ENCODE measurements around the gene DENND2D. TPM values are rescaled to one million over a fixed set of nuclear protein-coding genes. Genes with fewer than 3 reads are reported as not detected.

The DENND2D gene
- total RNA-seq, 2 donors from 2014 or later = 0.89 to 2.6 TPM

DNA sequence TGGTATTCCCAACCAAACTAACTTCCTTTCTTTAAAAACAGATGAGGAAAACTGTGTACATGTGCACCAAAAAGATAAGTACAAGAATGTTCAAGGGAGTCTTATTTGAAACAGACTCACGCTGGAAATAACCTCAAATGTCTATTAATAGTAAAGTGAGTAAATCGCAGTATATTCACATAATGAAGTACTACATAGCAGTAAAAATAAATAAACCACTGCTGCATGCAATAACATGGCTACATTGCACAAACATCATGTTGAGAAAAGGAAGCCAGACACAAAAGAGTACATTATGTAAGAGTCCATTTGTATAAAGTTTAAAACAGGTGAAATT is 5.2 kb upstream of the DENND2D start:
- Histone ChIP-seq H3K36me3 (ENCODE audit: control insufficient read depth, insufficient read depth, low read length) (no peaks in the 10 kb centered on the region), H3K9me3 (ENCODE audit: control insufficient read depth, low read length) (no peaks in the 10 kb centered on the region), H3K27me3 (ENCODE audit: control insufficient read depth, insufficient read depth, low read length, poor library complexity, severe bottlenecking) (no peaks in the 10 kb centered on the region), H3K9ac (ENCODE audit: extremely low read depth, low read length, poor library complexity, severe bottlenecking) (no peak overlapping the region), H3K27ac (ENCODE audit: low read depth, low read length) (no peak overlapping the region), H3K4me3 (ENCODE audit: low read length) (no peak overlapping the region), H3K4me1 (ENCODE audit: control insufficient read depth, insufficient read depth, low read length) (peaks cover 3% of the 10 kb centered on the region)
- TF ChIP-seq, protein P1, sequence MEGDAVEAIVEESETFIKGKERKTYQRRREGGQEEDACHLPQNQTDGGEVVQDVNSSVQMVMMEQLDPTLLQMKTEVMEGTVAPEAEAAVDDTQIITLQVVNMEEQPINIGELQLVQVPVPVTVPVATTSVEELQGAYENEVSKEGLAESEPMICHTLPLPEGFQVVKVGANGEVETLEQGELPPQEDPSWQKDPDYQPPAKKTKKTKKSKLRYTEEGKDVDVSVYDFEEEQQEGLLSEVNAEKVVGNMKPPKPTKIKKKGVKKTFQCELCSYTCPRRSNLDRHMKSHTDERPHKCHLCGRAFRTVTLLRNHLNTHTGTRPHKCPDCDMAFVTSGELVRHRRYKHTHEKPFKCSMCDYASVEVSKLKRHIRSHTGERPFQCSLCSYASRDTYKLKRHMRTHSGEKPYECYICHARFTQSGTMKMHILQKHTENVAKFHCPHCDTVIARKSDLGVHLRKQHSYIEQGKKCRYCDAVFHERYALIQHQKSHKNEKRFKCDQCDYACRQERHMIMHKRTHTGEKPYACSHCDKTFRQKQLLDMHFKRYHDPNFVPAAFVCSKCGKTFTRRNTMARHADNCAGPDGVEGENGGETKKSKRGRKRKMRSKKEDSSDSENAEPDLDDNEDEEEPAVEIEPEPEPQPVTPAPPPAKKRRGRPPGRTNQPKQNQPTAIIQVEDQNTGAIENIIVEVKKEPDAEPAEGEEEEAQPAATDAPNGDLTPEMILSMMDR (conservative IDR thresholded peaks at IDR 0.05) = no peak
- Mint-ChIP-seq H3K4me3 (no peak overlapping the region), H3K27me3 (ENCODE audit: insufficient read depth) (peaks cover 15% of the 10 kb centered on the region), H3K9me3 (peaks cover 2% of the 10 kb centered on the region), H3K36me3 (ENCODE audit: low read depth) (peaks cover 2% of the 10 kb centered on the region), H3K4me1 (peaks cover 19% of the 10 kb centered on the region), H3K27ac (no peak overlapping the region)
- DNase-seq = no peak
- WGBS, 2 experiments (ENCODE audit: insufficient coverage in 1 of 2, insufficient read length in 1 of 2) = 83% methylated on average over 2 of the region's 2 CpGs; no CpG with 5 or more reads in 1 of the 2 experiments

DNA sequence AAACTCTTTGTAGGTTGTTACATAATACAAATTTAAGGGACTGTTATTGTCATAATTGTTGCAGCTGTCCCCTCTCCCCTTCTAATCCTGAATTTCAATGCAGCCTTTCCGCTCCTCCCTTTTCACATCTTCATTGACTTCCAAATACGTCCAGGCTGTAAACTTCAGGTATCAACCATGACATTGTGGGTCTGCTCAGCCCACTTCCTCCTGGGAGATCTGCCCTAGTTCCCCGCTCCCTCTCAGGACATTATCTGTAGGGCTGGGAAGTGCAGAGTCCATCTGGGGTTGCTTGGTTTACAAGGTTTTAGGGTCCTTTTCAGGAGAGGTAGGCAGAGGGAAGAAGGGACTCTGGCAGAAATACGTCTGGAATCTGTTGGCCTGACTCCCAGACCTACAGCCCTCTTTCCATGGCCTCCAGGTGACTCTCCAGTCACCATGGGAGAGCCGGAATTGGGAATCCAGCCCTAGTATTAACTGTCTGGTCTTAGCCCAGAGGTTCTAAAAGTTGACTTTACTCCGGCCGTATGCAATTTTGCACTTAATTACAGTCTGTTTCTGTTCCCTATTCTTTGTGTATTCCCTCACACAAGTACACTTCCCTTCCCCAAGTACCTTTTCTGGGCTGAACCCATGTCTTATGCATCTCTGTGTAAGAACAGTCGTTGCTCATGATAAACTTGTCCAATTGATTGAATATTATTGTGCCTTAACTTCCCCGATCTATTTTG is 4.7 kb upstream of the DENND2D start:
- Histone ChIP-seq H3K9ac (ENCODE audit: extremely low read depth, low read length, poor library complexity, severe bottlenecking) (no peak overlapping the region), H3K4me1 (ENCODE audit: control insufficient read depth, insufficient read depth, low read length) (peaks cover 5% of the 10 kb centered on the region), H3K4me3 (ENCODE audit: low read length) (no peak overlapping the region), H3K27ac (ENCODE audit: low read depth, low read length) (no peak overlapping the region), H3K27me3 (ENCODE audit: control insufficient read depth, insufficient read depth, low read length, poor library complexity, severe bottlenecking) (no peaks in the 10 kb centered on the region), H3K36me3 (ENCODE audit: control insufficient read depth, insufficient read depth, low read length) (no peaks in the 10 kb centered on the region), H3K9me3 (ENCODE audit: control insufficient read depth, low read length) (no peaks in the 10 kb centered on the region)
- TF ChIP-seq, protein P1 (conservative IDR thresholded peaks at IDR 0.05) = no peak
- no peak for DNase-seq
- Mint-ChIP-seq H3K9me3 (peaks cover 2% of the 10 kb centered on the region), H3K4me1 (peaks cover 20% of the 10 kb centered on the region), H3K27me3 (ENCODE audit: insufficient read depth) (peaks cover 15% of the 10 kb centered on the region), H3K27ac (no peak overlapping the region), H3K4me3 (no peak overlapping the region), H3K36me3 (ENCODE audit: low read depth) (peaks cover 2% of the 10 kb centered on the region)
- WGBS, 2 experiments (ENCODE audit: insufficient coverage in 1 of 2, insufficient read length in 1 of 2) = 76 to 83% methylated on average over 6 to 9 of the region's 9 CpGs

DNA sequence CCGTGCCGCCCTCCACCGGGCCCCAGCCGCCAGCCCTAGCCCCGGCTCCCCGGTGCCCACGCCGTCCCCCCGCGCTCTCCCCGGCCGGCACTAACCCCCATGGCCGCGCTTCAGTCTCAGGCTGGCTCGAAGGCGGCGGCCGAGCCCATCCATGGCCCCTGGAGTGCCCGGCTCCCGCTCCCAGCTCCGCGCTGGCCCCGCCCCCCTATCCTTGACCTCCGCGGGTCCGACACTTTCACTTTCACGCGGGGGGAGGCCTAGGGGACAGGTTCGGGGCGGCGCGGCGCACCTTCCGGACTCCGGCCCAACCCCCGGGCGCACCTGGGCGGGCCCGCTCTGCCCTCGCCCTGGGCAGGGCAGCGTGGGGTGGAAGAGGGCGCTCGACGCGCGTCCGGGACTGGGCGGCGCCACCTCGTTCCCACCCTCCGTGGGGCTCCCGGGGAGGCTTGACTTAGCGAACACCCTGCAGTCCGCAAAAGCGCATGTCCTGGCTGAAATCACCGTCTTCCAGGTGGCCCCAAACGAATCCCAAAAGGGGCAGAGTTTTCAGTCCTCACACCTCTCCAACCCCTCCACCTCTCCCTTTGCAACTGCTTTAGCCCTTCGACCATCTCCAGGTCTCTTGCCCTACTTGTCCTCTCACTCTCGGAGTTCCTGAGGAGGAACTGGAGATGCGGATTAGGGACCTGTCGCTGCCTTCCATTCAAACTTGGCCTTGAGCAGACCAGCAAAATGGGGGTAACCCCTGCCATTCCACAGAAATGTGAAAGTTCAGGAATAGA is 3.9 kb upstream of the DENND2D start:
- H3K4me3 Mint-ChIP-seq = peak overlapping the region; percentile 17
- peaks cover 15% of the 10 kb centered on the region for H3K27me3 Mint-ChIP-seq (ENCODE audit: insufficient read depth)

More for the DNA sequence above, 3.9 kb upstream of the DENND2D start:
- Histone ChIP-seq H3K36me3 (ENCODE audit: control insufficient read depth, insufficient read depth, low read length) (no peaks in the 10 kb centered on the region), H3K4me3 (ENCODE audit: low read length) (no peak overlapping the region), H3K9me3 (ENCODE audit: control insufficient read depth, low read length) (no peaks in the 10 kb centered on the region), H3K27ac (ENCODE audit: low read depth, low read length) (no peak overlapping the region), H3K27me3 (ENCODE audit: control insufficient read depth, insufficient read depth, low read length, poor library complexity, severe bottlenecking) (no peaks in the 10 kb centered on the region), H3K9ac (ENCODE audit: extremely low read depth, low read length, poor library complexity, severe bottlenecking) (no peak overlapping the region), H3K4me1 (ENCODE audit: control insufficient read depth, insufficient read depth, low read length) (peaks cover 5% of the 10 kb centered on the region)
- WGBS, 2 experiments (ENCODE audit: insufficient coverage in 1 of 2, insufficient read length in 1 of 2) = 94 to 95% methylated on average over 24 to 61 of the region's 61 CpGs
- peaks cover 2% of the 10 kb centered on the region for H3K36me3 Mint-ChIP-seq (ENCODE audit: low read depth)
- peaks cover 15% of the 10 kb centered on the region for H3K4me1 Mint-ChIP-seq
- H3K27ac Mint-ChIP-seq = no peak overlapping the region
- H3K9me3 Mint-ChIP-seq = peaks cover 2% of the 10 kb centered on the region
- TF ChIP-seq, protein P1 (conservative IDR thresholded peaks at IDR 0.05) = no peak
- DNase-seq = no peak

All from endodermal cell (in vitro differentiated cells).